ENCODE data around the gene CFAP20. TPM values are rescaled to one million over a fixed set of nuclear protein-coding genes. Genes with fewer than 3 reads are reported as not detected.

The CFAP20 gene
- total RNA-seq, 2 experiments from 2014 or later, result 37.2 to 38.6 TPM

DNA sequence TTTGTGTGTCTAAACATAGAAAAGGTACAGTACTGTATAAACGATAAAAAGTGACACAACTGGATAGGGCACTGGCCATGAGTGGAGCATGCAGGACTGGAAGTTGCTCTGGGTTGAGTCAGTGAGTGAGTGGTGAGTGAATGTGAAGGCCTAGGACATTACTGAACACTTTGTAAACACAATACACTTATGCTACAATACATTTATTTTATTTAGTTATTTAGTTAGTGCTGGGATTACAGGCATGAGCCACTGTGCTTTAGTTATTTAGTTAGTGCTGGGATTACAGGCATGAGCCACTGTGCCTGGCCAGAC is 4.6 kb downstream of the CFAP20 start:
- H3K36me3 Mint-ChIP-seq, result no peaks in the 10 kb centered on the region

DNA sequence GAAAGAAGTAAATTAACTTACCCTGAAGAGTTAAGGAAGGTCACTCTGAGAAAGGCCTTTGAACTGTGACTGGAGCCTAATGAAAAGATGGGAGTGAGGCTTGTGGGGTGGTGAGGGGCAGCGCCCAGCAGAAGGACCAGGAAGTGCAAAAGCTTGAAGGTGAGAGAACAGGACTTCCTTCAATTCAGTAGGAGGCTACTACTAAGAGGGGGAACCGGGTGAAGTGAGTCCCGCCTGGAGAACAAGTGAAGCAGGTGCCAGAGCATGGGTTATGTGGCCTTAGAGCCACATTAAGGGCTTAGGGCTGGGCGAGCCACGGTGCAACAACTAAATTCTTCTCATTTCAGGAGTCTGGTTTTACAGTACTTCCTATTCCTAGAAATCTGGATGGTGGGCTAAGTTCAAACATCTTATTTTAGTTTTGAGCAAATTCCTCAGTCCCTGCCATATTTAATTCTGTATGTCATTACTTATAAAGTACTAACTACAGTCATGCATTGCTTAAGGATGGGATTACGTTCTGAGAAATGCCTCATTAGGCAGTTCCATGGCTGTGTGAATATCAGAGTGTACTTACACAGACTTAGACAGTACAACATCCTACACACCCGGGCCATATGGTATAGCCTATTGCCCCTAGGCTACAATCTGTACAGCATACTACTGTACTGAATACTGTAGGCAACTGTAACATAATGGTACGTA is 5.1 kb downstream of the CFAP20 start:
- POLR2A ChIA-PET, result no interaction called here
- CTCF ChIA-PET, result interaction anchor here (0.6 kb wide), 2 partner anchors 100 to 103 kb away, joined by 3 to 4 read pairs; no protein-coding TSS in a partner anchor
- DNase-seq, result peak; percentile 23
- Mint-ChIP-seq H3K4me3 (no peak overlapping the region), H3K36me3 (no peaks in the 10 kb centered on the region), H3K4me1 (ENCODE audit: low read depth) (peaks cover 67% of the 10 kb centered on the region), H3K27me3 (no peaks in the 10 kb centered on the region), H3K9me3 (no peaks in the 10 kb centered on the region), H3K27ac (no peak overlapping the region)
- intact Hi-C loops (cut with micrococcal nuclease), result no loop called here

More for the DNA sequence above, 4.6 kb downstream of the CFAP20 start:
- ChIA-PET CTCF (no interaction called here), POLR2A (no interaction called here)
- no peaks in the 10 kb centered on the region for H3K9me3 Mint-ChIP-seq
- intact Hi-C loops (cut with micrococcal nuclease), result no loop called here
- H3K4me1 Mint-ChIP-seq (ENCODE audit: low read depth), result peaks cover 69% of the 10 kb centered on the region
- H3K4me3 Mint-ChIP-seq, result no peak overlapping the region
- no peaks in the 10 kb centered on the region for H3K27me3 Mint-ChIP-seq
- no peak overlapping the region for H3K27ac Mint-ChIP-seq
- no peak for DNase-seq

DNA sequence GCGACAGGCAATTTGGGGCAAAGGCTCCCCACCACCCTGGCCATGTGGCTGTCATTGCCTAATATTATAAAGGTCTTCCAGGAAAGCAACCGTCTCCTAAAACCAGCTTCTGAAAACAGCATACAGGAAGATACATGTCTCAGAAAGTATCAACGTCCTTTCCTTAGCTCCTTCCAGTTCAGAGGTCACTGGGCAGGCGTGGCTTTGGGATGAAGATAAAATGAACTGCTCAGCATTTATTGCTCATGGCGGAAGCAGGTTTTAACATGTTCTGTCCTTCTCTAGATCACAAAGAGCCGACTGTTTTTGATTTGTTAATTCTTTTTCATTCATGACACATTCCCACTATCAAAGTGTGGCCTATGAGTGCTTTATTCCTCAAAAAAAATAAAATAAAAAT is 8.0 kb downstream of the CFAP20 start:
- POLR2A ChIA-PET, result interaction anchor here (1.0 kb wide), 1 partner anchor 8 kb away, joined by 3 read pairs; the partner anchor contains the start of gene CFAP20

DNA sequence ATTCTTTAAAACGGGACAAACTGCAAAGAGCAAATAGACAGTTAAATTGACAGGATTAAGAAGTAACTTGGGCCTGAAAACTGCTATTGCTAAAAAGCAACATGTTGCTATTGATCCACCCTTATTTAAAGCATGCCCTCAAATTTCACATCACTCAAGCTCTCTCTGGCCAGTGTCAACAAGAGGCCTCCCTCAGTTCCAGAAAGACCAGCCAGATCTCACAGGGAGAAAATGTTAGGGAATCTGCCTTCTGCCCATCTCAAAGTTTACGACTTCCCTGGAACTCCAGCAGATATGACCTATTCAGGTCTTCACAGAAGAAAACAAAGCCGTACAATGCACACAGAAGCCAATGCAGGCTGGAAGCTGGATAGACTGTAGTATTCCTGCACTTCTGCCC is 8.9 kb downstream of the CFAP20 start:
- ChIA-PET CTCF (interaction anchor here (2.5 kb wide), 1 partner anchor 23 kb away, joined by 10 read pairs; no protein-coding TSS in a partner anchor), POLR2A (no interaction called here)
- Mint-ChIP-seq H3K36me3 (peaks cover 9% of the 10 kb centered on the region), H3K27me3 (no peaks in the 10 kb centered on the region), H3K4me1 (ENCODE audit: low read depth) (peaks cover 43% of the 10 kb centered on the region), H3K9me3 (no peaks in the 10 kb centered on the region), H3K4me3 (no peak overlapping the region), H3K27ac (no peak overlapping the region)
- intact Hi-C loops (cut with micrococcal nuclease), result no loop called here
- no peak for DNase-seq

More for the DNA sequence above, 8.0 kb downstream of the CFAP20 start:
- no peak for DNase-seq
- H3K4me3 Mint-ChIP-seq, result no peak overlapping the region
- peaks cover 4% of the 10 kb centered on the region for H3K36me3 Mint-ChIP-seq
- H3K4me1 Mint-ChIP-seq (ENCODE audit: low read depth), result peaks cover 47% of the 10 kb centered on the region
- no peaks in the 10 kb centered on the region for H3K9me3 Mint-ChIP-seq
- no peak overlapping the region for H3K27ac Mint-ChIP-seq
- CTCF ChIA-PET, result interaction anchor here (0.6 to 2.5 kb wide), 6 partner anchors 24 to 222 kb away, joined by 3 to 10 read pairs (median 5); partner anchors contain the start of gene USB1
- H3K27me3 Mint-ChIP-seq, result no peaks in the 10 kb centered on the region
- intact Hi-C loops (cut with micrococcal nuclease), result no loop called here

DNA sequence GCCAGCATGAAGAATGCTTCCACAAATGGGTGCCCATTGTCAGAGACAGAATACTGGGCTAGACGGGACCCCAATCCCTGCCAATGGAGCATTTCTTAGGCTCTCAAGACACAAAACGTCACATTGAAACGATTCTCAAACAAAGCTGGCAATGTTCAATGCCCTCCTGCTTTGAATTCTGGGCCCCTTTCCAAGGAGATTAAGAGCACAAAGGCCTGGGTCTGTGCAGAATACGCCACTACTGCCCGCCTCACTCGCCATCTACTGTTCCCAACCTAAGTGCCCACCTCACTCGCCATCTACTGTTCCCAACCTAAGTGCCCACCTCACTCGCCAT is 9.7 kb downstream of the CFAP20 start:
- Mint-ChIP-seq H3K27me3 (no peaks in the 10 kb centered on the region), H3K9me3 (no peaks in the 10 kb centered on the region), H3K27ac (no peak overlapping the region), H3K4me1 (ENCODE audit: low read depth) (peaks cover 39% of the 10 kb centered on the region), H3K36me3 (peaks cover 16% of the 10 kb centered on the region), H3K4me3 (no peak overlapping the region)
- DNase-seq, result no peak
- intact Hi-C loops (cut with micrococcal nuclease), result no loop called here
- ChIA-PET CTCF (interaction anchor here (1.1 kb wide), 1 partner anchor 9 kb away, joined by 6 read pairs; no protein-coding TSS in a partner anchor), POLR2A (no interaction called here)

DNA sequence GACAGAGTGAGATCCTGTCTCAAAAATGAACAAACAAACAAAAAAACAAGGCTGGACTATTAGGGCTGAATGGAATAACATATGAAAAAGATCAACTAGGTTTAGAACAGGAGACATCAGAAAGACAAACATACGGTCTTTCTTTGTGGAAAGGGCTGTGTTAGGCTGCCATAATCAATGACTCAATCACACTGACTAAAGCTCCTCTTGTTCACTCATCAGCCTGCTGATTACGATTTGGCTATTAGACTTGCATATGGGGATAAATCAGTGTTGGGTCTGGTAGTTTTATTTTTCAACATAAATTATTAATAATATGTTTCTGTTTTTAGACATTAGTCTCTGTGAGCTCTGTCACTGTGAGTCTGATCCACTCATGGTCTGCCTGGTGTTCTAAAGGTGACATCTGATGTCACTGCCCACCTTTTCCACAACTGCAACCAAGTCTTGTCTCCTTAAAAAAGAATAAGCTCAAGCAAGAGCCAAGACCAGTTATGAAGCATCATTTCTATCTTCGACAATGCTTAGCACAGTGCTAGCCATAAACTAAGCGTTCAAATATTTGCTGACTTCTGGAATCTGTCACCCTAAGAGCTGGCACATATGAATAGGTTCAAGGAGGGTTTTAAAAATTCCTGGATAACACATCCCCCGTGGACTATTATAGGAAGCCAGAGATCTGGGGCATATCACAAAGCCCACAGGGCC is 10.2 kb downstream of the CFAP20 start:
- ChIA-PET CTCF (interaction anchor here (1.1 kb wide), 1 partner anchor 9 kb away, joined by 6 read pairs; no protein-coding TSS in a partner anchor), POLR2A (no interaction called here)
- no peaks in the 10 kb centered on the region for H3K27me3 Mint-ChIP-seq
- H3K4me1 Mint-ChIP-seq (ENCODE audit: low read depth), result peaks cover 33% of the 10 kb centered on the region
- H3K27ac Mint-ChIP-seq, result no peak overlapping the region
- DNase-seq, result no peak
- no peak overlapping the region for H3K4me3 Mint-ChIP-seq
- no peaks in the 10 kb centered on the region for H3K9me3 Mint-ChIP-seq
- intact Hi-C loops (cut with micrococcal nuclease), result no loop called here
- H3K36me3 Mint-ChIP-seq, result peaks cover 17% of the 10 kb centered on the region

DNA sequence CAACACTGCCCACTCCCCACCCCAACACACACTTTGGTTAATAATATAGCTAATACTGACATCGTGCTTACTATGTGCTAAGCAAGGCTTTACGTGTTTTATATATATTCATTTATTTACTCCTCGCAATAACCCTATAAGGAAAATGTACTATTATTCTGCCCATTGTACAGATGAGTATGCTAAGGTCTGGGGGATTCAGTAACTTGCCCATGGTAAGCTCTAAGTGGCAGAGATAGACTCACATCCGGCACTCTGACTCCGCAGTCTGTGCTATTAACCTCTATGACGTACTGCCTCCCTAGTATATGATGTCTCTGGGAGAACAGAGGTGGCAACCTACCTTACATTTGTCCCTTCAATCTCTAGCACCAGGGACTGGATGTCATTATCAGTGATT is 12.7 kb downstream of the CFAP20 start:
- Mint-ChIP-seq H3K27me3 (no peaks in the 10 kb centered on the region), H3K4me1 (ENCODE audit: low read depth) (peaks cover 17% of the 10 kb centered on the region), H3K9me3 (no peaks in the 10 kb centered on the region), H3K4me3 (no peak overlapping the region), H3K27ac (no peak overlapping the region), H3K36me3 (peaks cover 23% of the 10 kb centered on the region)
- no peak for DNase-seq
- ChIA-PET POLR2A (no interaction called here), CTCF (interaction anchor here (0.8 to 1.2 kb wide), 2 partner anchors 10 to 19 kb away, joined by 4 to 6 read pairs; no protein-coding TSS in a partner anchor)
- intact Hi-C loops (cut with micrococcal nuclease), result no loop called here

DNA sequence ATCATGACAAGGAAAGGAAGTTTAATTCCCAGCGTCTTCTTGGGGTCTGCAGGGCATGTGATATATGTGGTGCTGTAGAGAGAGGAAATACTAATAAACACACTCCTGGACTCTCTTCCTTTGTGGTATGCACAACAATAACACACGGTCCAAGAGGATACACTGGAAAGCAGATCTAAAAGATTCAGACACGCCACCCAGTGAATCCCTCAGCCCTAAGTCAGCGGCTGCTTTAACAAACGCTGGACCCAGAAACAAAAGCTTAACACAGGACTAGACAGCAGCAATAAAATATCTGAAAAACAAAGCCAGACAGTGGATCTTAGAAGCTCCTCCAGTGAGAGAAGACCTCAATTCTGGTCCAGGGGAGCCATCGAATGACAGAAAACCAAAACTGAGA is 13.1 kb downstream of the CFAP20 start:
- no peaks in the 10 kb centered on the region for H3K27me3 Mint-ChIP-seq
- H3K4me1 Mint-ChIP-seq (ENCODE audit: low read depth), result peaks cover 15% of the 10 kb centered on the region
- DNase-seq, result no peak
- H3K9me3 Mint-ChIP-seq, result no peaks in the 10 kb centered on the region
- POLR2A ChIA-PET, result no interaction called here
- intact Hi-C loops (cut with micrococcal nuclease), result no loop called here
- H3K27ac Mint-ChIP-seq, result no peak overlapping the region
- no peak overlapping the region for H3K4me3 Mint-ChIP-seq
- CTCF ChIA-PET, result interaction anchor here (0.8 to 1.2 kb wide), 2 partner anchors 10 to 19 kb away, joined by 4 to 6 read pairs; no protein-coding TSS in a partner anchor
- peaks cover 23% of the 10 kb centered on the region for H3K36me3 Mint-ChIP-seq

DNA sequence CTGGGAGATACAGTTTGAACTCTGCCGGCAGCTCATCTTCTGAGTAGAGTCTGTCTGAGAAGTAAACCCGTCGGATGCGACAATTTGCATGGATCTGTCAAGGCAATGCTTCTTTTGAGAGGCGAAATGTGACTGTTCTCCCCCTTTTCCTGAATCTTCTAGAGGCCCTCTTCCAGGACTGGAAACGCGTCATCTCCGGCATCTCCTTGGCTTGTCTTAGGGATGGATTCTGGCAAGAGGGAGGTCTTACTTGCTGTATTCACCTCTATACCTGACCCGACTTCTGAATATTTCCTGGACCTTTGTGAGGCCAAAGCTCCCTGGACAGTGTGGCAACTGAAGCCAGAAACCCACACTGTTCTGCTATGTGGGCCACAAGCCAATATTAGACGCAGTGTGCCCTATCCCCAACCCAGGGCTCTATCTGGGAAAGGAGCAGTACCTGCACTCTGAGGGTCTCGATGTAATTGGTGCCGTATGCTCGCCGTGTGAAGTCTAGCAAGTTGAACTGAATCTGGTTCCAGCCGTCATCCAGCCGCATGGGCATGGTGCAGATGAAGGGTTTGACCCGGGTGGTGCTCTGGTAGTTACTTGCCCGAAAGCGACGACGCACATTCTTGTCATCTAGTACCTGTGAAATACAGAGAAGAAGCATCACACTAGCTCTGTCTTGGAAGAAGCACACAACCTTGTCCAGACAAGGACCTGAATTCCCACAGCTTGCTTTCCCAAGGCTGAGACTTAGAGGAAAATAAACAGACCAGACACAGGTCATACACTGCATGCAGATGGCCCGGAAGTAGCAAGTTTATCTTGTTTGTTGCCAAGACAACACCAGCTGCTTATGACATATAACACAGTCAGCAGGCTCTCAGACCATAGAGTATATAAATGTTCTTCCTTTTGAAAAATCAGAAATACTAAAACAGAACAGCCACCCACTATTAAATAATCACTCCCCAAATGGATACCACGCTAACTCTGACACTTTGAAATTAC is 14.1 kb downstream of the CFAP20 start:
- Mint-ChIP-seq H3K9me3 (no peaks in the 10 kb centered on the region), H3K4me1 (ENCODE audit: low read depth) (peaks cover 6% of the 10 kb centered on the region), H3K4me3 (no peak overlapping the region), H3K27ac (no peak overlapping the region), H3K27me3 (no peaks in the 10 kb centered on the region), H3K36me3 (peaks cover 23% of the 10 kb centered on the region)
- CTCF ChIA-PET, result interaction anchor here (1.2 kb wide), 1 partner anchor 18 kb away, joined by 6 read pairs; no protein-coding TSS in a partner anchor
- intact Hi-C loops (cut with micrococcal nuclease), result no loop called here
- no peak for DNase-seq
- POLR2A ChIA-PET, result no interaction called here

DNA sequence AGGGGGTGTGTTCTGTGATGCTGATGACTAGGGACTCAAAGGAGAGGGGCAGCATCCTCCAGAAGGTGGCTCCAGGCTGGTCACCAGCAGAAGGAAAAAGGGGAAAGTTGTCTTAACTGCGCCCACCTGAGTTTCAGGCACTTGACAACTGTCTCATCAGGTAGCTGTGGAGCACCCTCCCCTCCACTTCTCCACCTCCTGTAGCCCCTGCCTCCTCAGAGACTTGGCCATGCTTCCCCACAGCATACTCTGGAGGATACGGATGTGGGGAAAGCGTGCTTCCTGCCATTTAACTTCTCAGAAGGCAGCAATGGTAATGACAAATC is 17.9 kb downstream of the CFAP20 start:
- no peaks in the 10 kb centered on the region for H3K4me1 Mint-ChIP-seq (ENCODE audit: low read depth)
- H3K4me3 Mint-ChIP-seq, result no peak overlapping the region
- no peak overlapping the region for H3K27ac Mint-ChIP-seq
- POLR2A ChIA-PET, result no interaction called here
- H3K9me3 Mint-ChIP-seq, result no peaks in the 10 kb centered on the region
- H3K36me3 Mint-ChIP-seq, result peaks cover 19% of the 10 kb centered on the region
- no peak for DNase-seq
- CTCF ChIA-PET, result no interaction called here
- no peaks in the 10 kb centered on the region for H3K27me3 Mint-ChIP-seq
- intact Hi-C loops (cut with micrococcal nuclease), result no loop called here

DNA sequence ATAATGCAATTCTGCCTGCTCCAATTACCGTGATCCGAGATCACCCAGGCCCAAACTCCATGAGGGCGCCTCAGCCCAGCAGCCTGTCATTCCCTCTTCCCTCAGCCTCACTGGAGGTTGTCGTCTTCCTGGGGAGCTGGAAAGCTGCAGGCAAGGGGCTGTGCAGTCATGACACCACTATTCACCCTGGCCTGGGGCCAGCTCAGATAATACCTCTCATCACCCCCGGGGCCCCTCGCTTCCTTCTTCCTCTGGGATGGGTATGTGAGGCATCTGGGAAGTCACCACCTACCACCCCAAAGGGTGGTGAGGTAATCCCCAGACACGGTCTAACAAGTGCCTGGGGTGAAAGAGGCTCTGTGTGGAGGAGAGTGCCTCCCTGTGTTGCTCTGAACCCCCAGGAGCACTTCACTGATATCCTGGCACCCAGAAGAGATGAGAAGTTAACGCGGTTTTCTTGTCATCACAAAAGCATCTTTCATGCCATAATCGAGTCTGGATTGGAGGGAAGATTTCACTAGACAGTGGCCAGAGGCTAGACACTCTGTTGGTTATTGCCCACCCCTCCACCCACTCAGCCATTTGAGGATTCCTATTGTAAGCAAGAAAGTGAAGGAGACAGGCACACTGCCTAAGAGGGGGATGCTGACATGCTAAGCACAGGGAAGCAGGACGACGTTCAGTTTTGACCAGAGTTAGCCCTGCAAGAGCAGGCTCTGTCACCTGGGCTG is 18.4 kb downstream of the CFAP20 start:
- no peaks in the 10 kb centered on the region for H3K27me3 Mint-ChIP-seq
- no peak overlapping the region for H3K4me3 Mint-ChIP-seq
- no peaks in the 10 kb centered on the region for H3K4me1 Mint-ChIP-seq (ENCODE audit: low read depth)
- CTCF ChIA-PET, result interaction anchor here (1.1 to 3.6 kb wide), 2 partner anchors 13 to 17 kb away, joined by 4 to 12 read pairs; no protein-coding TSS in a partner anchor
- intact Hi-C loops (cut with micrococcal nuclease), result no loop called here
- H3K9me3 Mint-ChIP-seq, result no peaks in the 10 kb centered on the region
- peaks cover 17% of the 10 kb centered on the region for H3K36me3 Mint-ChIP-seq
- POLR2A ChIA-PET, result no interaction called here
- no peak overlapping the region for H3K27ac Mint-ChIP-seq
- DNase-seq, result no peak
